ENCODE measurements around the gene OMD. TPM values are rescaled to one million over a fixed set of nuclear protein-coding genes. Genes with fewer than 3 reads are reported as not detected.

OMD gene
- polyA plus RNA-seq, 1 of the 3 experiments (the other 2 are of a cell fraction): not detected

DNA sequence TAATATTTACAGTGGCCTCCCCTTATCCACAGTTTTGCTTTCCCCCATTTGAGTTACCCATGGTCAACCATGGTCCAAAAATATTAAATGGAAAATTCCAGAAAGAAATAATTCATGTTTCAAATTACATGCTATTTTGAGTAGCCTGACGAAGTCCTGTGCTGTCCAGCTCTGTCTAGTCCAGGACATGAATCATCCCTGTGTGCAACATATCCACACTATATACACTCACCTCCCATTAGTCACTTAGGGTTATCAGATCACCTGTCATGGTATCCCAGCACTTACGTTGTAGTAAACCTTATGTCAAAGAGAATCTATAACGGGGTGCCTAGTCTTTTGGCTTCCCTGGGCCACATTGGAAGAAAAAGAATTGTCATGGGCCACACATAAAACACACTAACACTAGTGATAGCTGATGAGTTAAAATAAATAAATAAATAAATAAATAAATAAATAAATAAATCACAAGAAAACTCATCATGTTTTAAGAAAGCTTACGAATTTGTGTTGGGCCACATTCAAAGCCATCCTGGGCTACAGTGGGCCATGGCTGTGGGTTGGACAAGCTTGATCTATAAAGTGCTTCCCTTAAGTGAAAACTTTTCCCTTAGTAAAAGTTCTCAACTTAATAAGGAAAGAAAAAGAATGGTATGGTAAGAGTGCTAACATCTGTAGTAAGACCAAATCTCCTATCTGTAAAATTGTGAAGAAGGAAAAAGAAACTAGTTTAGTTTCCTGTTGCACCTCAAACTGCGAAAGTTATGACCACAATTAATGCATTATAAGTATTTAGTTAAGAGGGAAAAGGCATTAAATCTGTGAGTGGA is 15.9 kb upstream of the OMD start:
- no peak overlapping the region for H3K4me3 ChIP-seq (ENCODE audit: low read depth in 2 of 2, low read length in 1 of 2)
- DNase-seq: no peak
- no peaks in the 10 kb centered on the region for H4K20me1 ChIP-seq (ENCODE audit: insufficient read depth)
- WGBS (ENCODE audit: low lambda C conversion rate): 55% methylated on average over 5 of the region's 5 CpGs
- peaks cover 0 to 5% of the 10 kb centered on the region in 2 experiments; a peak in 1 of 4 replicates for H3K4me1 ChIP-seq (ENCODE audit: control insufficient read depth in 1 of 2, insufficient read depth in 2 of 2, low read depth in 1 of 2, low read length in 1 of 2)
- H3K27me3 ChIP-seq (ENCODE audit: insufficient read depth): no peaks in the 10 kb centered on the region
- H3K9ac ChIP-seq: no peak overlapping the region
- peak overlapping the region; percentile 11 to 41; a peak in 2 of 4 replicates for H3K27ac ChIP-seq (ENCODE audit: low read depth in 2 of 2, low read length in 1 of 2)
- no peaks in the 10 kb centered on the region for H3K9me3 ChIP-seq
- no peaks in the 10 kb centered on the region for H3K36me3 ChIP-seq (replicated peaks in 1 of 2; ENCODE audit: control insufficient read depth in 1 of 2, insufficient read depth in 2 of 2, low read length in 1 of 2)
- H3K79me2 ChIP-seq (ENCODE audit: insufficient read depth): no peaks in the 10 kb centered on the region
- peaks cover 7% of the 10 kb centered on the region for H3F3A ChIP-seq (replicated peaks; ENCODE audit: insufficient read depth)
- H2AFZ ChIP-seq (ENCODE audit: low read depth): no peak overlapping the region
- POLR2A ChIA-PET: interaction anchor here (1.6 kb wide), 1 partner anchor 115 kb away, joined by 6 read pairs; the partner anchor contains the start of genes CENPP and NOL8
- no peaks in the 10 kb centered on the region for H3K9me2 ChIP-seq
- peak overlapping the region; percentile 37; the same call in 1 of the 2 replicates for H3K4me2 ChIP-seq
- CTCF ChIA-PET: interaction anchor here (1.0 to 5.2 kb wide), 12 partner anchors 9 to 302 kb away, joined by 3 to 61 read pairs (median 6); partner anchors contain the start of genes CENPP and NOL8
- TF ChIP-seq EP300 (IDR thresholded peaks at IDR 0.05; ENCODE audit: borderline replicate concordance in 1 of 2, low read depth in 1 of 2, low read length in 1 of 2): peak in 1 of 2 experiments; percentile 69; a peak in 2 of 4 replicates
- peak; percentile 58; the same call in 1 of the 2 replicates for TF ChIP-seq FOXM1 (IDR thresholded peaks at IDR 0.05; ENCODE audit: low read depth)
- TF ChIP-seq, protein P1, sequence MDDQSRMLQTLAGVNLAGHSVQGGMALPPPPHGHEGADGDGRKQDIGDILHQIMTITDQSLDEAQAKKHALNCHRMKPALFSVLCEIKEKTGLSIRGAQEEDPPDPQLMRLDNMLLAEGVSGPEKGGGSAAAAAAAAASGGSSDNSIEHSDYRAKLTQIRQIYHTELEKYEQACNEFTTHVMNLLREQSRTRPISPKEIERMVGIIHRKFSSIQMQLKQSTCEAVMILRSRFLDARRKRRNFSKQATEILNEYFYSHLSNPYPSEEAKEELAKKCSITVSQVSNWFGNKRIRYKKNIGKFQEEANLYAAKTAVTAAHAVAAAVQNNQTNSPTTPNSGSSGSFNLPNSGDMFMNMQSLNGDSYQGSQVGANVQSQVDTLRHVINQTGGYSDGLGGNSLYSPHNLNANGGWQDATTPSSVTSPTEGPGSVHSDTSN (IDR thresholded peaks at IDR 0.05): peak; percentile 90
- peak; percentile 70; the same call in 1 of the 2 replicates for TF ChIP-seq REST (IDR thresholded peaks at IDR 0.05; ENCODE audit: low read depth, low read length)
- no peak for TF ChIP-seq ELF1 (IDR thresholded peaks at IDR 0.05)
- TF ChIP-seq JUND (IDR thresholded peaks at IDR 0.05): peak; percentile 90
- peak; percentile 82; the same call in 1 of the 2 replicates for TF ChIP-seq FOSL2 (IDR thresholded peaks at IDR 0.05; ENCODE audit: borderline replicate concordance, low read depth)
- TF ChIP-seq POLR2AphosphoS5 (IDR thresholded peaks at IDR 0.05; ENCODE audit: low read depth, low read length): peak; percentile 61; the same call in 1 of the 2 replicates
- TF ChIP-seq NFIC (IDR thresholded peaks at IDR 0.05; ENCODE audit: borderline replicate concordance): no peak; the same call in 1 of the 2 replicates
- TF ChIP-seq, protein P2, sequence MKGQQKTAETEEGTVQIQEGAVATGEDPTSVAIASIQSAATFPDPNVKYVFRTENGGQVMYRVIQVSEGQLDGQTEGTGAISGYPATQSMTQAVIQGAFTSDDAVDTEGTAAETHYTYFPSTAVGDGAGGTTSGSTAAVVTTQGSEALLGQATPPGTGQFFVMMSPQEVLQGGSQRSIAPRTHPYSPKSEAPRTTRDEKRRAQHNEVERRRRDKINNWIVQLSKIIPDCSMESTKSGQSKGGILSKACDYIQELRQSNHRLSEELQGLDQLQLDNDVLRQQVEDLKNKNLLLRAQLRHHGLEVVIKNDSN (IDR thresholded peaks at IDR 0.05; ENCODE audit: borderline replicate concordance, low read depth): no peak
- TF ChIP-seq MEF2A (IDR thresholded peaks at IDR 0.05; ENCODE audit: borderline replicate concordance, low read depth): peak; percentile 85
- TF ChIP-seq TCF12 (IDR thresholded peaks at IDR 0.05): peak; percentile 87

Measured in SK-N-SH (cell line).